Left lobe of liver (tissue), 2 donors: ENCODE measurements around the gene SLCO3A1. TPM values are rescaled to one million over a fixed set of nuclear protein-coding genes. Genes with fewer than 3 reads are reported as not detected.
A peak's percentile ranks its signal among the peaks of the same experiment; 100 is the strongest.
"Not testable (repeated sequence)": the region's sequence is repeated elsewhere in the genome, so short reads cannot be mapped to it uniquely, and the experiment has no call there.

Source experiments
- ATAC-seq: fragments of 200-7000 bp; cut with Tn5 transposase; one replicate; pipeline ENCODE4 v1.9.1; 2020; ENCODE audit warnings: mild to moderate bottlenecking, moderate library complexity
- DNase-seq: peaks from one replicate; pipeline ENCODE4 v3.0.0-alpha.2; 2020; ENCODE audit warnings: low spot score
- total RNA-seq: library from RNA; stranded (reverse); gene quantifications from one replicate; pipeline ENCODE4 v1.2.1, GENCODE V29; 2021
- donor health status: DM: no; HTN: no; CAD: no; lungs with moderate emphysema.
- donor health status: DM: no; HTN: yes; CAD: no.

Gene SLCO3A1
- total RNA-seq, 1 donor from 2014 or later = 3.4 TPM

DNA sequence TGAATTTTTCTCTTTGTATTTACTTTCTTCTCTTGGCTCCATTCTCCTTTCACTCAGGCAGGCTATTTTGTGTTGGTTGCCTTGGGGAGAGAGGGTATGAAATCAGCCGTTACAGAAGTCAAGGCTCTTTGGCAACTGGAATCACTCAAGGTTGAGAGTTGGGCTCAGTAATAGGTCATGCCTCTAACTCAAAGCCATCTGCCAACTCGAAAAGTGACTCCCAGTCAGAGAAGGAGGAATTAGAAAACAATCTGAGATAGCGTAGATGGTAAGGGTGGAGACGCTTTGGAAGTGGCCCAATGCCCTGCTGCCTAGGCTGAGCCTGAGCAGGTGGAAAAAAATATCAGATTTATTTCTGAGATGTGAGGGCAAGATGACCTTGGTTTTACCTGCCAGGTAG lies 334.5 kb downstream of the SLCO3A1 start:
- ATAC-seq (no peak), DNase-seq (no peak)

DNA sequence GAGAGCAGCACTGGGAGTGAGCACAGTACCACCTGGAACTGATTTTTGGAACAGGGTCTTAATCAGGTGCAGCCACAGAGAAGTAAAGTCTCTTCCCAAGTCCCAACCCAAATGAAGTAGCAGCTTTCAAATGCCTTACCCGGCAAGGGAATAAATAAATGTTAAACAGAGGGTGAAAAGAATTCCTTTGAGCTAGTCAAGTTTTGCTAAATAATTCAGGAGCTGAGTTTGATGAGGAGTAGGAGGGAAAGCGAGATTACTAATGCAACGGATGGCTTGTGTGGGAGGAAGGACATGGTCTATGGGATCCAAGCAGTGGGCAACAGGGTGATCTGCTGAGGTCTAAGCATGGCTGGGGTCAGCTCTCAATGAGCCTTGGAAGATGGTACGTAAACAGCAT lies 335.7 kb downstream of the SLCO3A1 start:
- DNase-seq (no peak), ATAC-seq (no peak)

DNA sequence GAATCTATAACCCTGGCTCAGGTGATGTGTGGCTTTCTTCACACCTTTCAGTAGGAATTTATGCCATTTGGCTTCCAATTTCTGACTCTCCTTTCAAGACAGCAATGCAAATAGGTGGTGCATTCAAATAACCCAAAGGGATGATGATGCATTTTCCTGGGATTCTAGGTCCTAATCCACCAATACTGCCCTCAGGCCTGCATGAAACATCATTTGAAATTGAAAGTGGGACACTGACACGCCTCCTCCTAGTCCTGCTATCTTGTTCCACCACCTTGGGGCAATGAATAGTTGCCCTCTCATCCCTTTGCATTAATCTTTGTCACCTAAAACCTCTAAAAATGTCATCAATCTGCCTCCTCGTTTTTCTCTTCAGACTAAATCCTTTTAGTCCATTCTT lies 341.7 kb downstream of the SLCO3A1 start:
- DNase-seq = no peak
- ATAC-seq = no peak

DNA sequence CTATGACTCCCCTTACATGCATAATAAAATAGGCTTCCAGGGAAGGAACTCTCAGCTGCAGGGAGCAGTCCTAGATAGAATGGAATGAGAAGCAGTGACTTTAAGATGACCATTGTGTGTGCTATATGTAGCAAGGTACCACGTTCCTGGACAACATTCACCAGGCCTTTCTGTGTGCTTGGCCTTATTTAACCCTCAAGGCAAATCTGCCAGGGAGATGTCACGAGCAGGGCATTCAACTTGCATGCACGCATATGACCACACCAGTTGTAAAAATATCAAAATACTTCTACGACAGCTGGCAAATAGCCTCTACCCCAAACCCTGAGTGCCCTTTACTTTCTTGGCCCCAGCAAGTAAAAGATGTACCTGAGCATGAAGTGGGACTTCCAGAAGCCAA lies 342.8 kb downstream of the SLCO3A1 start:
- ATAC-seq (no peak), DNase-seq (no peak)

DNA sequence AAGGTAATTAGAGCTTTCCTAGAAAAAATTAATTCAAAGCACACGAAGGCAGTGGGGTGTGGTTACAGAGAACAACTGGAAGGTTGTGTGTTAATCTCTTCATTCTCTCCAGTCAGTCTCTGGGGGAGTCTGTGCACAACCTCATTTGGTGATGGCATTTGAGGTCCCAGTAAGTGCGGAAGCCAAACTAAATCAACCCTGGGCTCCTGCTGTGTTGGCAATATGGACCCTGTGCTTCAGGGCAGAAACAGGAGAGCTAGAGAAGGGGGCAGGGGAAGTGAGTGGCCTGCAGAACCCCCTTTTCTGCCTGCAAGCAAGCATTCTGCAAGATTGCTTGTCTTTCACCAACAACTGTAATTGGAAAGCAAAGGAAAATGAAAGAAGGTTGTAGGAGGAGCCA lies 344.2 kb downstream of the SLCO3A1 start:
- no peak for DNase-seq
- no peak for ATAC-seq

DNA sequence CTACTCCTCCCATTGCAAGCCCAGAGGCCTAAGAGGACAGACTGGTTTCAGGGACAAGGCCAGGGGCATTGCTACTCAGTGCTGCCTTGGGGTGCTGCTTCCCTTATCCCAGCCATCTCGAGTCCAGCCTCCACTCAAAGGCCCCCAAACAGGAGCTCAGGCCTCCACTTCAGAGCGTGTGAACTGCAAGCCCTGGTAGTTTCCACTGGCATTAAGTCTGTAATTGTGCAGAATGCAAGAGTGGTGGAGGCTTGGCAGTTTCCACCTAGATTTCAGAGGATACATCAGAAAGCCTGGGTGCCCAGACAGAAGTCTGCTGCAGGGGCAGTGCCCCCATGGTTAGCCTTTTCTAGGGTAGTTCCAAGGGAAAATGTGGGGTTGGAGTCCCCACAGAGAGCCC lies 347.4 kb downstream of the SLCO3A1 start:
- DNase-seq (no peak), ATAC-seq (no peak)

DNA sequence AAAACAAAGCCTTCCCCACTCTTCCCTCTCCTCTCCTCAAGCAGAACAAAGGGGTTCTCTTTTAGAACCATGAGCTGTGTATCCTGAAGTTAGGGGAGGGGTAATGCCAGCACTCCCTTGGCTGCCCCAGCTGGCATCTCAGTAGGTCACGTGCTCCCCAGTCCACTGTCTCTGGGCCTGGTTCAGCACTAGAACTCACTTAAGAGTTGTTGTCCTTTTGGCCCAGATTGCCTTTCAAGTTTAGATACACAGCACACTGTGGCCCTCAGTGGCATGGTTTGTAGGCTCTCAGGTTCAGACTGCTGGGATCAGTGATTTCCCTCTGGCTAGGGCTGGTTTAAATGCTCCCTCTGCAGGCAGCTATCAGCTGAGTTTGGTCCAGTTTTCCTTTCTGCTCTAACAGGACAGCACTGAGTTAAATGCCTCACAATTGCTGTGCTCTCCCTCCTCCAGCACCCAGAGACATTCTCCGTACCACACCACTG lies 351.8 kb downstream of the SLCO3A1 start:
- ATAC-seq (peak; percentile 88), DNase-seq (peak; percentile 50)

DNA sequence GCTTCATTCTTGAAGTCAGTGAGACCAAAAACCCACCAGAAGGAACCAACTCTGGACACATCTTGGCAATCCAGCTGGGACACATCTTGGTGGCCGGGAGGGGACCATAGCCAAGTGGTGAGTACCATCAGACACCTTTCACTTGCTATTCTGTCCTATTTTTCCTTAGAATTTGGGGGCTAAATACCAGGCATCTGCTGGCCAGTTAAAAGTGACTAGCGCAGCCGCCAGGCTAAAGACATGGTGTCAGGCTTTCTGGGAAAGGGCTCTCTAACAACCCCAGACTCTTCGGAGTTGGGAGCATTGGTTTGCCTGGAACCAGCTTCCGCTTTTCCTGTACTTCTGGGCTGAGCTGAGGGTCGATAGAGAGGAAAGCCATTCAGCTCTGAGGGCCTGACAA lies 354.1 kb downstream of the SLCO3A1 start:
- not testable (repeated sequence) for ATAC-seq, DNase-seq
